ENCODE results near the gene PRADC1. TPM values are rescaled to one million over a fixed set of nuclear protein-coding genes. Genes with fewer than 3 reads are reported as not detected.

PRADC1 gene
- total and polyA plus RNA-seq, 8 donors, result 10.5 to 20.9 (median 14.6) TPM

DNA sequence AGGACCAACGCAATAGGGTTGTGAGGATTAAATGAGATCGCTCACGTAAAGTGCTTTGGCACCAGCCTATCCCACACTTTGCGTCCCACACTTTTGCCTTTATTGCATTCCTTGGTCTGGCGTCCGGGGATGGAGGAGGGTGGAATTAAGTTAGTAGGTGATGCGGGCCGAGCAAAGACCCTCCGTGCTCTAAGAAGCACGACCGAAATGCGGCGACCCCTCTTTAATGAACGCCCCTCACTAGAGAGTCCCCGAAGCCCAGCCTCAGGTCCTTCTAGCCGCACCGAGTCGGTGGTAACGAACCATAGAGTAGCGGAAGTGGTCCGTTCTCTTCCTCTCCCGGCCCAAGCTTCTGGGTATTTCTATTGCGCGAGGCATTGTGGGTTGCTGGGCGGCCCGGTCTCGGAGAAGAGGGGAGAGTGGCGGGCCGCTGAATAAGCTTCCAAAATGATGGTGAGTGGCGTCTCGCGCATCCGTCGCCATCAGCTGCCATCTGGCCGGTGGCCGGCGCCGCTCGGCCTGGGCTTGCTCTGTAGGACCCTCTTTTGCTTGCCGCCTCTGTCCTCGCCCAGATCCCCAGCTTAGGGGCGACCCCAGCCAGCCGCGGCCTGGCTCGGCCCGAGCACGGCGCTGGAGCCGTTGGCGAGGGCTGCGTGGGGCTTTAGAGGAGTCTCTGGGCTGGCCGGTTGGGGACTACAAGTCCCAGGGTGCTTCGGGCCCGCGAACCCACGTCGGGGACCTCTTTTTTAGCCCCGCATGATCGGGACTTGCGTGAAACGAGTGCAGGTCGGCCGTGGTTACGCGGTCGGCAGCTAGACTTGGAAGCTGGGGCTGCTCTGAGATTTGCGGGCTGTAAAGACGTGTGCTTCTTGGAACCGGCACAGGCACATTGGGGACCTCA lies 1.1 kb upstream of the PRADC1 start, which contains the start of gene CCT7:
Gene CCT7 (plus strand): TSS at position 377 of the 901 bp plus-strand sequence. CDS start 71 bp downstream, at position 448.
- Histone ChIP-seq H3K4me1 (peaks cover 0 to 15% (median 8%) of the 10 kb centered on the region in 3 donors), H3K36me3 (no peaks in the 10 kb centered on the region), H3K27ac (peak within 1 kb of the TSS; percentile 81 to 95 (median 89)), H3K27me3 (no peaks in the 10 kb centered on the region), H3K9me3 (no peaks in the 10 kb centered on the region), H3K4me3 (peak within 1 kb of the TSS; percentile 86 to 95 (median 94))
- DNase-seq, result peak; percentile 81 to 92 (median 85)
- FAIRE-seq, result no peak
- 0% methylated on average over 62 to 69 of the region's 69 CpGs for WGBS, 2 donors
- no peak for TF ChIP-seq CTCF (IDR thresholded peaks at IDR 0.05)
- ATAC-seq, result peak; percentile 86 to 94 (median 88)
- intact Hi-C loops (cut with DNase I), result no loop called here

- 1% methylated on average over 32 to 37 of the region's 37 CpGs for WGBS, 2 donors
- FAIRE-seq (no peak), ATAC-seq (peak in 1 of 4 donors; percentile 1), DNase-seq (peak in 3 of 6 donors; percentile 32 to 56 (median 40))
- Histone ChIP-seq H3K4me1 (peaks cover 0 to 11% (median 8%) of the 10 kb centered on the region in 3 donors), H3K27me3 (no peaks in the 10 kb centered on the region), H3K36me3 (peaks cover 0 to 1% (median 0%) of the 10 kb centered on the region in 3 donors), H3K9me3 (no peaks in the 10 kb centered on the region), H3K27ac (peak overlapping the region in 2 of 4 donors; percentile 51 to 95), H3K4me3 (peak overlapping the region; percentile 86 to 95 (median 94))
- TF ChIP-seq CTCF (IDR thresholded peaks at IDR 0.05), result no peak
- intact Hi-C loops (cut with DNase I), result no loop called here
These were observed 461 bp downstream of the PRADC1 start for GRCh38 chr2:73232403-73233153.

DNA sequence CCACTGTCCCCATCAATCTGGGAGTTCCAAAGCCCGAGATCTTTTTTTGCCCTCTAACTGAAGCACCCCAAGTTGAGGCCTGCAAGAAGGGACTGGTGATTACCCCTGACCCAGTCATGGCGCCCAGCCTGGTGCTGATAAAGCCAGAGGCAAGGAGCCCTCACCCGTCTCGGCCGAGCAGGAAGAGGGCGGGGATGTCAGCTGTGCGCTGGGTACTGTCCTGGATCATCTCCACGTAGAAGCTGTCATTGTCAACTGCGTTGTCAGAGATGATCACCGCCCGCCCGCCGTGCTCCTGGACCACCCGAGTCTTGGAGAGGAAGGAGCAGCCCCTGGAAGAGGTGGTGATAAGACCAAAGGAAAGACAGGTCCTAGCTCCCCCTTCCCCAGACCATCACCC lies 4.4 kb downstream of the PRADC1 start:
- intact Hi-C loops (cut with DNase I), result no loop called here
- ATAC-seq, result no peak
- WGBS, 2 donors, result 86 to 90% methylated on average over 14 of the region's 14 CpGs
- Histone ChIP-seq H3K4me3 (no peak overlapping the region), H3K36me3 (peaks cover 0 to 14% (median 0%) of the 10 kb centered on the region in 3 donors), H3K27ac (no peak overlapping the region), H3K27me3 (no peaks in the 10 kb centered on the region), H3K4me1 (peaks cover 0 to 3% (median 0%) of the 10 kb centered on the region in 3 donors), H3K9me3 (no peaks in the 10 kb centered on the region)
- TF ChIP-seq CTCF (IDR thresholded peaks at IDR 0.05), result no peak
- DNase-seq, result peak in 1 of 6 donors; percentile 57
- FAIRE-seq, result no peak

GRCh38 chr2:73227086-73227485 lies 6.0 kb downstream of the PRADC1 start:
- H3K27me3 ChIP-seq, result no peaks in the 10 kb centered on the region
- peak in 1 of 6 donors; percentile 30 for DNase-seq
- no peak overlapping the region for H3K27ac ChIP-seq
- intact Hi-C loops (cut with DNase I), result no loop called here
- H3K36me3 ChIP-seq, result peaks cover 0 to 27% (median 0%) of the 10 kb centered on the region in 3 donors
- WGBS, 2 donors, result 82 to 95% methylated on average over 3 of the region's 3 CpGs
- H3K4me3 ChIP-seq, result no peak overlapping the region
- H3K9me3 ChIP-seq, result no peaks in the 10 kb centered on the region
- ATAC-seq, result no peak
- no peak for FAIRE-seq
- no peaks in the 10 kb centered on the region for H3K4me1 ChIP-seq
- TF ChIP-seq CTCF (IDR thresholded peaks at IDR 0.05), result no peak

Data from pancreas (tissue), 10 donors.